GM21367 (cell line): Measurements from ENCODE around the gene WIF1.

Source experiments
- ATAC-seq: cut with Tn5 transposase; IDR thresholded peaks from one replicate; pipeline ENCODE4 v1.9.1; 2021; ENCODE audit not compliant: unreplicated experiment

The WIF1 gene

GRCh38 chr12:65123435-65124063, 2.4 kb upstream of the WIF1 start:
- no peak for ATAC-seq

- no peak for ATAC-seq
Observed at GRCh38 chr12:65122703-65123102, 1.6 kb upstream of the WIF1 start.

- no peak for ATAC-seq
Observed at GRCh38 chr12:65121956-65122469, 908 bp upstream of the WIF1 start.

- no peak for ATAC-seq
Observed at GRCh38 chr12:65119063-65119462, 2.0 kb downstream of the WIF1 start.

- ATAC-seq: no peak
Observed at GRCh38 chr12:65113621-65114035, 7.5 kb downstream of the WIF1 start.

GRCh38 chr12:65106948-65107347, 14.2 kb downstream of the WIF1 start:
- no peak for ATAC-seq

GRCh38 chr12:65100140-65100539, 21.0 kb downstream of the WIF1 start:
- no peak for ATAC-seq

GRCh38 chr12:65099182-65099581, 21.9 kb downstream of the WIF1 start:
- ATAC-seq: no peak

- no peak for ATAC-seq
Observed at GRCh38 chr12:65098364-65098763, 22.7 kb downstream of the WIF1 start.

GRCh38 chr12:65094722-65095121, 26.4 kb downstream of the WIF1 start:
- ATAC-seq: no peak

- no peak for ATAC-seq
Observed at GRCh38 chr12:65093606-65094005, 27.5 kb downstream of the WIF1 start.

- no peak for ATAC-seq
Observed at GRCh38 chr12:65090461-65090860, 30.6 kb downstream of the WIF1 start.

- no peak for ATAC-seq
Observed at GRCh38 chr12:65086236-65086635, 34.9 kb downstream of the WIF1 start.

- no peak for ATAC-seq
Observed at GRCh38 chr12:65084579-65084978, 36.5 kb downstream of the WIF1 start.

- no peak for ATAC-seq
Observed at GRCh38 chr12:65083581-65083980, 37.5 kb downstream of the WIF1 start.

GRCh38 chr12:65082406-65082805, 38.7 kb downstream of the WIF1 start:
- ATAC-seq: no peak

- no peak for ATAC-seq
Observed at GRCh38 chr12:65081496-65081895, 39.6 kb downstream of the WIF1 start.

- ATAC-seq: no peak
Observed at GRCh38 chr12:65074932-65075331, 46.2 kb downstream of the WIF1 start.

- no peak for ATAC-seq
Observed at GRCh38 chr12:65069336-65069735, 51.8 kb downstream of the WIF1 start.

GRCh38 chr12:65067383-65067782, 53.7 kb downstream of the WIF1 start:
- no peak for ATAC-seq

- no peak for ATAC-seq
Observed at GRCh38 chr12:65055859-65056258, 65.2 kb downstream of the WIF1 start.

GRCh38 chr12:65051218-65051617, 69.9 kb downstream of the WIF1 start:
- ATAC-seq: no peak

GRCh38 chr12:65045269-65045668, 75.8 kb downstream of the WIF1 start:
- no peak for ATAC-seq
